ENCODE measurements around the gene PKP1.

DNA sequence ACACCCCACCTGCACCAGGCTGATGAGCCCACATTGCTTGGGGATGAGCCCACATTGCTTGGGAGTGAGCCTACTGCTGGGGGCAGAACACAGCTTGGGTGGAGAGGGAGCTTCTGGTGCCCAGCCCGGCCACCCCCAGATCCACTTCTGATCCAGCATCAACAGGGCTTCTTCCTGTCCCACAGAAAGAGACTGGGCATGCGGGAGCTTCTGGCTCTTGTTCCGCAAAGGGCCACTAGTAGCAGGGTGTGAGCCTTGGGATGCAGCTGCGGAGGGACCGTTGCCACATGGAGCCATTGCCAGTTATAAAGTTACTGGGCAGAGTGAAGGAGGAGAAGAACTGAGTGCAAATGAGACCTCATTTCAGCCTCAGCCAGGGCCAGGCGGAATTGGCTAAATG, 36.3 kb downstream of the PKP1 start:
- TF ChIP-seq POLR2A (IDR thresholded peaks at IDR 0.05; ENCODE audit: low read length) (no peak), GATA1 (IDR thresholded peaks at IDR 0.05; ENCODE audit: low read depth, low read length) (no peak)

Data from erythroblast (primary cell).